Testis (tissue), 3 donors: ENCODE data around the gene TSPAN17. TPM values are rescaled to one million over a fixed set of nuclear protein-coding genes. Genes with fewer than 3 reads are reported as not detected.

Source experiments
- DNase-seq: peaks from one replicate; pipeline ENCODE4 v3.0.0-alpha.2; 2019
- H3K27ac ChIP-seq, 2 donors: fragments of 200-600 bp; sonication (generic); one replicate each; pipeline ENCODE4 v1.5.1; 2019
- H3K27me3 ChIP-seq: fragments of 200-600 bp; sonication (generic); one replicate; pipeline ENCODE4 v1.5.1; 2019
- H3K36me3 ChIP-seq: fragments of 200-600 bp; sonication (generic); one replicate; pipeline ENCODE4 v1.5.1; 2017; ENCODE audit warnings: low read depth; ENCODE audit errors: missing control alignments
- H3K4me1 ChIP-seq: fragments of 200-600 bp; sonication (generic); one replicate; pipeline ENCODE4 v1.5.1; 2019
- H3K4me3 ChIP-seq, 2 donors: fragments of 200-600 bp; sonication (generic); one replicate each; pipeline ENCODE4 v1.5.1; 2017 to 2019
- H3K9me3 ChIP-seq: fragments of 200-600 bp; sonication (generic); one replicate; pipeline ENCODE4 v1.5.1; 2017
- POLR2A ChIP-seq: fragments of 450-650 bp; IDR thresholded peaks from one replicate; pipeline ENCODE4 v1.6.1; 2017; ENCODE audit warnings: antibody characterized with exemption, mild to moderate bottlenecking, moderate library complexity
- WGBS, 2 donors: methylation state at CpG; one replicate each; pipeline ENCODE4 v1.1.5; 2018; 5-methylcytosine and 5-hydroxymethylcytosine counted together
- intact Hi-C: fragments of 100-400 bp; cut with DNase I; formaldehyde crosslinking; loops from one replicate; pipeline ENCODE4 v1.15.1; 2023; ENCODE audit warnings: low total_unique reads
- polyA plus RNA-seq: library from polyadenylated mRNA; stranded (reverse); fragments of 350-450 nt; fragmentation: Illumina TruSeq; extraction: RNeasy Lipid Tissue Mini Kit (QIAGEN cat#74804); gene quantifications from one replicate; pipeline ENCODE4 v1.2.3, GENCODE V29; 2014; ENCODE audit warnings: low read depth, low replicate concordance; ENCODE audit not compliant: insufficient read depth
- total RNA-seq, 2 donors: library from RNA; depleted of rRNA; stranded (reverse); fragments of >200 nt; gene quantifications; one replicate each; pipeline ENCODE4 v1.2.3, GENCODE V29; 2016
- TF ChIP-seq, protein P1 (sequence below), 3 experiments: fragments of 450-650 bp in 2 of 3; fragments of 200-600 bp in 1 of 3; sonication (generic) in 1 of 3; IDR thresholded peaks; one replicate each; pipeline ENCODE4 v1.5.1; 2016 to 2019; ENCODE audit warnings: antibody characterized with exemption in 3 of 3, mild to moderate bottlenecking in 2 of 3, moderate library complexity in 1 of 3

TSPAN17 gene
- total and polyA plus RNA-seq, 3 donors from 2014 or later: 31.7 to 57.0 (median 51.7) TPM

DNA sequence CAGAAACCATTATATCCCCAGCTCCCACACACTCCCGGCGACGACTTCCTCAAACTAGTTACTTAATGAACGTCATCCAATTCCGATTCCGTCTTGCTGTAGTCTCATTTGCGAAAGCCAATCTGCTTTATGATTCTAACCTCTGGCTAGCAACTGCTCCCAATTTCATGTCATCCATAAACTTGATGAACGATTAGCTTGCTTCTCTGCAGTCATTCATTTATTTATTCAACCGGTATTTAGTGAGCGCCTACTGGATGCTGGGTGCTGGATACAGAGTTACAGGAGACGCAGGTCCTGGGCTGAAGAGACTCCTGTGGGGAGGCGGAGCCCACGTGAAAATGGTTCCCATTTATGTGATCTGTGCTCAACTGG lies 46.2 kb downstream of the TSPAN17 start:
- 34 to 46% methylated on average over 13 of the region's 13 CpGs for WGBS, 2 donors

GRCh38 chr5:176694146-176694545 lies 46.9 kb downstream of the TSPAN17 start:
- H3K9me3 ChIP-seq: no peaks in the 10 kb centered on the region
- no peak overlapping the region for H3K4me3 ChIP-seq
- intact Hi-C loops: no loop called here
- WGBS, 2 donors: 76 to 89% methylated on average over 10 of the region's 10 CpGs
- no peak overlapping the region for H3K27ac ChIP-seq
- H3K36me3 ChIP-seq: no peaks in the 10 kb centered on the region
- H3K4me1 ChIP-seq: no peaks in the 10 kb centered on the region
- H3K27me3 ChIP-seq: no peaks in the 10 kb centered on the region
- no peak for DNase-seq
- TF ChIP-seq POLR2A: no peak
- TF ChIP-seq, protein P1, sequence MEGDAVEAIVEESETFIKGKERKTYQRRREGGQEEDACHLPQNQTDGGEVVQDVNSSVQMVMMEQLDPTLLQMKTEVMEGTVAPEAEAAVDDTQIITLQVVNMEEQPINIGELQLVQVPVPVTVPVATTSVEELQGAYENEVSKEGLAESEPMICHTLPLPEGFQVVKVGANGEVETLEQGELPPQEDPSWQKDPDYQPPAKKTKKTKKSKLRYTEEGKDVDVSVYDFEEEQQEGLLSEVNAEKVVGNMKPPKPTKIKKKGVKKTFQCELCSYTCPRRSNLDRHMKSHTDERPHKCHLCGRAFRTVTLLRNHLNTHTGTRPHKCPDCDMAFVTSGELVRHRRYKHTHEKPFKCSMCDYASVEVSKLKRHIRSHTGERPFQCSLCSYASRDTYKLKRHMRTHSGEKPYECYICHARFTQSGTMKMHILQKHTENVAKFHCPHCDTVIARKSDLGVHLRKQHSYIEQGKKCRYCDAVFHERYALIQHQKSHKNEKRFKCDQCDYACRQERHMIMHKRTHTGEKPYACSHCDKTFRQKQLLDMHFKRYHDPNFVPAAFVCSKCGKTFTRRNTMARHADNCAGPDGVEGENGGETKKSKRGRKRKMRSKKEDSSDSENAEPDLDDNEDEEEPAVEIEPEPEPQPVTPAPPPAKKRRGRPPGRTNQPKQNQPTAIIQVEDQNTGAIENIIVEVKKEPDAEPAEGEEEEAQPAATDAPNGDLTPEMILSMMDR (IDR thresholded peaks at IDR 0.05): no peak

More for the DNA sequence above, 46.2 kb downstream of the TSPAN17 start:
- H3K4me3 ChIP-seq: no peak overlapping the region
- H3K27me3 ChIP-seq: no peaks in the 10 kb centered on the region
- H3K36me3 ChIP-seq: no peaks in the 10 kb centered on the region
- no peak for TF ChIP-seq POLR2A
- TF ChIP-seq, protein P1 (IDR thresholded peaks at IDR 0.05): no peak
- H3K27ac ChIP-seq: no peak overlapping the region
- DNase-seq: peak; percentile 47
- intact Hi-C loops: no loop called here
- H3K4me1 ChIP-seq: no peaks in the 10 kb centered on the region
- H3K9me3 ChIP-seq: no peaks in the 10 kb centered on the region

DNA sequence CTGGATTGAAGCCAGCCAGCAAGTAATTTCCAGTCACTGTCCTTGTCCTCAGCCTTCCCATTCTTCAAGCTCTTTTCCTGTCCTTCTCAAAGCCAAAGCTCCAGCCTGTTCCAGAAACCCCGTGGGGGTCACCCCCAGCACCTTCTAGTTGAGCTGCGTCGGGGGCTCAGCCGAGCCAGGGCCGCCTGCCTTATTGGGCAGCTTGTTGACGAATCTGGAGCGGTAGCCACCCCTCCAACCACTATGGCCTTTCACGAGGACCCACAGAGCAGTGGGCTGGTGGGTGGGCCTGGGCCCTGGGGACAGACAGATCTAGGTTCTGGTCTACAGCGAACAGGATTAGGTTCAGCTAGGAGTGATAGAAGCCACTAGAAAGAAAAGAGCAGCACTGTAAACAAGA lies 47.3 kb downstream of the TSPAN17 start:
- Histone ChIP-seq H3K4me3 (no peak overlapping the region), H3K36me3 (no peaks in the 10 kb centered on the region), H3K27ac (no peak overlapping the region), H3K9me3 (no peaks in the 10 kb centered on the region), H3K27me3 (no peaks in the 10 kb centered on the region), H3K4me1 (no peaks in the 10 kb centered on the region)
- DNase-seq: no peak
- 64 to 78% methylated on average over 9 of the region's 9 CpGs for WGBS, 2 donors
- intact Hi-C loops: no loop called here
- TF ChIP-seq POLR2A: no peak
- TF ChIP-seq, protein P1 (IDR thresholded peaks at IDR 0.05): no peak

DNA sequence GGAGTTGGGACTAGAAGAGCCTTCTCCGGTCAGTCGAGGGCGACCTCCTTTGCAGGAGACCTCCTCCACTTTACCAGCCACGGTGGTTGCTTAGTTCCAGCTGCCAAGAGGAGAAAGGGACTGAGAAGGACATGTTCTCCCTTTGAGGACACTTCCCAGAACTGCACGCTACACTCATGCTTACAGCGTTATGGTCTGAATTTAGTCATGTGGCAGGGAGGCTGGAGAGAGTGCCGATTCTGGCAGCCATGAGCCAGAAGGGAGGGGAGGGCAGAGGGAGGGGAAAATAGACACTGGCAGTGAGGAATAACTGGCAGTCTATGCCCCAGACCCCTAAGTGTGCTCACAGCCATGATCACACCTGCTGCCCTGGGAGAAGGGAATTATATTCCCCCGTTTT lies 47.8 kb downstream of the TSPAN17 start:
- intact Hi-C loops: no loop called here
- Histone ChIP-seq H3K27me3 (no peaks in the 10 kb centered on the region), H3K36me3 (no peaks in the 10 kb centered on the region), H3K9me3 (no peaks in the 10 kb centered on the region), H3K4me1 (no peaks in the 10 kb centered on the region), H3K4me3 (no peak overlapping the region), H3K27ac (no peak overlapping the region)
- 44 to 54% methylated on average over 8 of the region's 8 CpGs for WGBS, 2 donors
- no peak for DNase-seq
- TF ChIP-seq POLR2A: no peak

GRCh38 chr5:176697267-176697933 lies 50.1 kb downstream of the TSPAN17 start:
- H3K36me3 ChIP-seq: no peaks in the 10 kb centered on the region
- H3K4me1 ChIP-seq: no peaks in the 10 kb centered on the region
- H3K4me3 ChIP-seq: no peak overlapping the region
- no peaks in the 10 kb centered on the region for H3K9me3 ChIP-seq
- no peaks in the 10 kb centered on the region for H3K27me3 ChIP-seq
- H3K27ac ChIP-seq: no peak overlapping the region
- DNase-seq: no peak
- TF ChIP-seq POLR2A: no peak
- TF ChIP-seq, protein P1 (IDR thresholded peaks at IDR 0.05): no peak
- intact Hi-C loops: no loop called here
- 76 to 80% methylated on average over 9 to 10 of the region's 10 CpGs for WGBS, 2 donors
